ENCODE results near the gene MCCD1. TPM values are rescaled to one million over a fixed set of nuclear protein-coding genes. Genes with fewer than 3 reads are reported as not detected.
"Not testable (repeated sequence)": the region's sequence is repeated elsewhere in the genome, so short reads cannot be mapped to it uniquely, and the experiment has no call there.

Gene MCCD1
- not detected for total RNA-seq

GRCh38 chr6:31528821-31529328 lies at the start of gene MCCD1:
Gene MCCD1, plus strand, starts transcription at chr6:31528962. Its CDS starts 53 bp downstream, at chr6:31529015.
- ATAC-seq, result peak; percentile 6 to 21
- no peak for DNase-seq
- H3K36me3 Mint-ChIP-seq (ENCODE audit: insufficient read depth), result peaks cover 30% of the 10 kb centered on the region
- no peaks in the 10 kb centered on the region for H3K9me3 Mint-ChIP-seq
- H3K4me1 Mint-ChIP-seq (ENCODE audit: low read depth), result peaks cover 13% of the 10 kb centered on the region
- no peak within 1 kb of the TSS for H3K4me3 Mint-ChIP-seq
- H3K27me3 Mint-ChIP-seq (ENCODE audit: low read depth), result no peaks in the 10 kb centered on the region

- ATAC-seq (no peak), DNase-seq (no peak)
- no peaks in the 10 kb centered on the region for H3K9me3 Mint-ChIP-seq
- peaks cover 11% of the 10 kb centered on the region for H3K4me1 Mint-ChIP-seq (ENCODE audit: low read depth)
- no peaks in the 10 kb centered on the region for H3K27me3 Mint-ChIP-seq (ENCODE audit: low read depth)
- no peak overlapping the region for H3K4me3 Mint-ChIP-seq
- H3K36me3 Mint-ChIP-seq (ENCODE audit: insufficient read depth), result no peaks in the 10 kb centered on the region
Observed at GRCh38 chr6:31479151-31479932, 49.4 kb upstream of the MCCD1 start.

- H3K4me1 Mint-ChIP-seq (ENCODE audit: low read depth), result peaks cover 4% of the 10 kb centered on the region
- no peaks in the 10 kb centered on the region for H3K27me3 Mint-ChIP-seq (ENCODE audit: low read depth)
- H3K36me3 Mint-ChIP-seq (ENCODE audit: insufficient read depth), result no peaks in the 10 kb centered on the region
- ATAC-seq, result no peak
- no peak overlapping the region for H3K4me3 Mint-ChIP-seq
- no peak for DNase-seq
- no peaks in the 10 kb centered on the region for H3K9me3 Mint-ChIP-seq
Observed at GRCh38 chr6:31479933-31480535, 48.7 kb upstream of the MCCD1 start.

- DNase-seq (no peak), ATAC-seq (no peak)
- H3K36me3 Mint-ChIP-seq (ENCODE audit: insufficient read depth), result no peaks in the 10 kb centered on the region
- no peak overlapping the region for H3K4me3 Mint-ChIP-seq
- H3K27me3 Mint-ChIP-seq (ENCODE audit: low read depth), result no peaks in the 10 kb centered on the region
- no peaks in the 10 kb centered on the region for H3K4me1 Mint-ChIP-seq (ENCODE audit: low read depth)
- no peaks in the 10 kb centered on the region for H3K9me3 Mint-ChIP-seq
Observed at GRCh38 chr6:31480574-31480973, 48.2 kb upstream of the MCCD1 start.

- ATAC-seq, result no peak
- Mint-ChIP-seq H3K9me3 (no peaks in the 10 kb centered on the region), H3K4me3 (no peak overlapping the region), H3K27me3 (ENCODE audit: low read depth) (no peaks in the 10 kb centered on the region), H3K36me3 (ENCODE audit: insufficient read depth) (peaks cover 2% of the 10 kb centered on the region), H3K4me1 (ENCODE audit: low read depth) (no peaks in the 10 kb centered on the region)
- DNase-seq, result no peak
Observed at GRCh38 chr6:31483392-31483791, 45.4 kb upstream of the MCCD1 start.

GRCh38 chr6:31485055-31485454 lies 43.7 kb upstream of the MCCD1 start:
- peaks cover 2% of the 10 kb centered on the region for H3K36me3 Mint-ChIP-seq (ENCODE audit: insufficient read depth)
- H3K4me3 Mint-ChIP-seq, result no peak overlapping the region
- H3K27me3 Mint-ChIP-seq (ENCODE audit: low read depth), result no peaks in the 10 kb centered on the region
- H3K4me1 Mint-ChIP-seq (ENCODE audit: low read depth), result peaks cover under 1% of the 10 kb centered on the region
- H3K9me3 Mint-ChIP-seq, result no peaks in the 10 kb centered on the region
- no peak for ATAC-seq
- no peak for DNase-seq

- H3K4me3 Mint-ChIP-seq; H3K9me3 Mint-ChIP-seq; H3K27me3 Mint-ChIP-seq (ENCODE audit: low read depth); H3K36me3 Mint-ChIP-seq (ENCODE audit: insufficient read depth); DNase-seq; H3K4me1 Mint-ChIP-seq (ENCODE audit: low read depth); ATAC-seq: not testable (repeated sequence)
Observed at GRCh38 chr6:31486065-31486837, 42.5 kb upstream of the MCCD1 start.

GRCh38 chr6:31487674-31488073 lies 41.1 kb upstream of the MCCD1 start:
- H3K36me3 Mint-ChIP-seq (ENCODE audit: insufficient read depth); H3K4me3 Mint-ChIP-seq; H3K9me3 Mint-ChIP-seq; DNase-seq; ATAC-seq; H3K27me3 Mint-ChIP-seq (ENCODE audit: low read depth): not testable (repeated sequence)
- peaks cover 11% of the 10 kb centered on the region for H3K4me1 Mint-ChIP-seq (ENCODE audit: low read depth)

GRCh38 chr6:31489086-31489485 lies 39.7 kb upstream of the MCCD1 start:
- Mint-ChIP-seq H3K36me3 (ENCODE audit: insufficient read depth) (peaks cover 2% of the 10 kb centered on the region), H3K27me3 (ENCODE audit: low read depth) (no peaks in the 10 kb centered on the region), H3K4me3 (no peak overlapping the region), H3K4me1 (ENCODE audit: low read depth) (peaks cover 15% of the 10 kb centered on the region), H3K9me3 (no peaks in the 10 kb centered on the region)
- DNase-seq (no peak), ATAC-seq (no peak)

- Mint-ChIP-seq H3K36me3 (ENCODE audit: insufficient read depth) (peaks cover 2% of the 10 kb centered on the region), H3K4me3 (no peak overlapping the region), H3K27me3 (ENCODE audit: low read depth) (no peaks in the 10 kb centered on the region), H3K9me3 (no peaks in the 10 kb centered on the region), H3K4me1 (ENCODE audit: low read depth) (peaks cover 19% of the 10 kb centered on the region)
- ATAC-seq (no peak), DNase-seq (no peak)
Observed at GRCh38 chr6:31490115-31490873, 38.5 kb upstream of the MCCD1 start.

- H3K4me1 Mint-ChIP-seq (ENCODE audit: low read depth), result peaks cover 46% of the 10 kb centered on the region
- not testable (repeated sequence) for DNase-seq; ATAC-seq; H3K36me3 Mint-ChIP-seq (ENCODE audit: insufficient read depth); H3K27me3 Mint-ChIP-seq (ENCODE audit: low read depth); H3K9me3 Mint-ChIP-seq
- H3K4me3 Mint-ChIP-seq, result peak overlapping the region; percentile 92
Observed at GRCh38 chr6:31493550-31493874, 35.2 kb upstream of the MCCD1 start.

GRCh38 chr6:31493875-31494694 lies 34.7 kb upstream of the MCCD1 start:
- H3K27me3 Mint-ChIP-seq (ENCODE audit: low read depth), result no peaks in the 10 kb centered on the region
- peak; percentile 68 for DNase-seq
- no peaks in the 10 kb centered on the region for H3K9me3 Mint-ChIP-seq
- H3K36me3 Mint-ChIP-seq (ENCODE audit: insufficient read depth), result no peaks in the 10 kb centered on the region
- peaks cover 52% of the 10 kb centered on the region for H3K4me1 Mint-ChIP-seq (ENCODE audit: low read depth)
- peak overlapping the region; percentile 92 for H3K4me3 Mint-ChIP-seq
- peak; percentile 54 to 58 for ATAC-seq

- H3K4me3 Mint-ChIP-seq, result peak overlapping the region; percentile 92
- no peaks in the 10 kb centered on the region for H3K27me3 Mint-ChIP-seq (ENCODE audit: low read depth)
- no peaks in the 10 kb centered on the region for H3K9me3 Mint-ChIP-seq
- DNase-seq, result no peak
- peaks cover 58% of the 10 kb centered on the region for H3K4me1 Mint-ChIP-seq (ENCODE audit: low read depth)
- no peak for ATAC-seq
- no peaks in the 10 kb centered on the region for H3K36me3 Mint-ChIP-seq (ENCODE audit: insufficient read depth)
Observed at GRCh38 chr6:31495580-31495979, 33.2 kb upstream of the MCCD1 start.

All from activated T-cell treated with anti-CD3 and anti-CD28 coated beads, Interleukin-2, amount 50 U/mL, for 4 hours (primary cell).